ENCODE data around the gene RBM47.

Gene RBM47

GRCh38 chr4:40462326-40462725 is 167.3 kb downstream of the RBM47 start:
- Histone ChIP-seq H3K4me1 (ENCODE audit: control insufficient read depth, insufficient read depth, low read length) (no peaks in the 10 kb centered on the region), H3K36me3 (ENCODE audit: control insufficient read depth in 2 of 2, insufficient read depth in 1 of 2, low read length in 2 of 2) (peaks cover 0 to 3% of the 10 kb centered on the region in 2 experiments; a peak in 1 of 3 replicates), H3K4me3 (ENCODE audit: low read depth, low read length) (no peak overlapping the region), H3K9me3 (ENCODE audit: control insufficient read depth, insufficient read depth, low read depth, low read length) (no peaks in the 10 kb centered on the region), H3K27ac (ENCODE audit: extremely low read depth, low read depth, low read length) (no peak overlapping the region)
- CTCF ChIA-PET = interaction anchor here (0.6 kb wide), 1 partner anchor 1068 kb away, joined by 4 read pairs; no protein-coding TSS in a partner anchor
- TF ChIP-seq OSR2 (tag by site-specific recombination; IDR thresholded peaks at IDR 0.05) (no peak), ZNF488 (tag by site-specific recombination; IDR thresholded peaks at IDR 0.05) (no peak), ZNF169 (tag by site-specific recombination; IDR thresholded peaks at IDR 0.05) (no peak), ZBTB8A (tag by site-specific recombination; IDR thresholded peaks at IDR 0.05) (no peak), BCL11B (tag by site-specific recombination; IDR thresholded peaks at IDR 0.05; ENCODE audit: low read depth) (no peak), SETDB1 (IDR thresholded peaks at IDR 0.05; ENCODE audit: insufficient read length, low read length) (no peak), KLF17 (tag by site-specific recombination; IDR thresholded peaks at IDR 0.05) (no peak), KLF9 (tag by site-specific recombination; IDR thresholded peaks at IDR 0.05; ENCODE audit: low read depth) (no peak), ZNF148 (tag by site-specific recombination; IDR thresholded peaks at IDR 0.05; ENCODE audit: borderline replicate concordance) (no peak), ZSCAN16 (tag by site-specific recombination; IDR thresholded peaks at IDR 0.05) (no peak), ZIC2 (tag by site-specific recombination; IDR thresholded peaks at IDR 0.05) (no peak), TCF7L2 (IDR thresholded peaks at IDR 0.05; ENCODE audit: borderline replicate concordance, low read depth, low read length) (no peak), ZNF10 (tag by site-specific recombination; IDR thresholded peaks at IDR 0.05) (no peak), ZNF157 (tag by site-specific recombination; IDR thresholded peaks at IDR 0.05) (no peak), ZNF624 (tag by site-specific recombination; IDR thresholded peaks at IDR 0.05) (no peak), REPIN1 (tag by site-specific recombination; IDR thresholded peaks at IDR 0.05; ENCODE audit: low read depth) (no peak), ZNF146 (tag by site-specific recombination; IDR thresholded peaks at IDR 0.05) (no peak)
- POLR2A ChIA-PET = no interaction called here

- ChIA-PET CTCF (interaction anchor here (0.6 kb wide), 1 partner anchor 1068 kb away, joined by 4 read pairs; no protein-coding TSS in a partner anchor), POLR2A (no interaction called here)
- H3K27ac ChIP-seq (ENCODE audit: extremely low read depth, low read depth, low read length) = no peak overlapping the region
- H3K36me3 ChIP-seq (ENCODE audit: control insufficient read depth in 2 of 2, insufficient read depth in 1 of 2, low read length in 2 of 2) = peaks cover 0 to 3% of the 10 kb centered on the region in 2 experiments; a peak in 1 of 3 replicates
- H3K4me1 ChIP-seq (ENCODE audit: control insufficient read depth, insufficient read depth, low read length) = no peaks in the 10 kb centered on the region
- TF ChIP-seq ZNF157 (tag by site-specific recombination; IDR thresholded peaks at IDR 0.05) (no peak), ZNF19 (tag by site-specific recombination; IDR thresholded peaks at IDR 0.05; ENCODE audit: low read depth) (no peak), ZNF341 (tag by site-specific recombination; IDR thresholded peaks at IDR 0.05; ENCODE audit: low read depth) (no peak), PRDM4 (tag by site-specific recombination; IDR thresholded peaks at IDR 0.05) (no peak), ZSCAN4 (tag by site-specific recombination; IDR thresholded peaks at IDR 0.05) (no peak), ZNF585B (tag by site-specific recombination; IDR thresholded peaks at IDR 0.05) (no peak)
- no peaks in the 10 kb centered on the region for H3K9me3 ChIP-seq (ENCODE audit: control insufficient read depth, insufficient read depth, low read depth, low read length)
- no peak overlapping the region for H3K4me3 ChIP-seq (ENCODE audit: low read depth, low read length)
Measured at GRCh38 chr4:40461879-40462278, 167.8 kb downstream of the RBM47 start.
